SK-N-SH (cell line): ENCODE results near the gene NACC1.

ENCODE experiments used
- NFIC ChIP-seq: IDR thresholded peaks from 2 replicates; pipeline ENCODE4 v1.4.0; 2012; ENCODE audit warnings: borderline replicate concordance
- TAF1 ChIP-seq: IDR thresholded peaks from 2 replicates; pipeline ENCODE4 v1.6.1; 2012; ENCODE audit warnings: low read depth, mild to moderate bottlenecking, low read length, moderate library complexity, borderline replicate concordance
- TF ChIP-seq, protein P1 (sequence below): fragments of 200-600 bp; sonication (generic); IDR thresholded peaks from 2 replicates; pipeline ENCODE4 v1.6.1; 2017; ENCODE audit warnings: antibody characterized with exemption, mild to moderate bottlenecking, moderate library complexity

DNA sequence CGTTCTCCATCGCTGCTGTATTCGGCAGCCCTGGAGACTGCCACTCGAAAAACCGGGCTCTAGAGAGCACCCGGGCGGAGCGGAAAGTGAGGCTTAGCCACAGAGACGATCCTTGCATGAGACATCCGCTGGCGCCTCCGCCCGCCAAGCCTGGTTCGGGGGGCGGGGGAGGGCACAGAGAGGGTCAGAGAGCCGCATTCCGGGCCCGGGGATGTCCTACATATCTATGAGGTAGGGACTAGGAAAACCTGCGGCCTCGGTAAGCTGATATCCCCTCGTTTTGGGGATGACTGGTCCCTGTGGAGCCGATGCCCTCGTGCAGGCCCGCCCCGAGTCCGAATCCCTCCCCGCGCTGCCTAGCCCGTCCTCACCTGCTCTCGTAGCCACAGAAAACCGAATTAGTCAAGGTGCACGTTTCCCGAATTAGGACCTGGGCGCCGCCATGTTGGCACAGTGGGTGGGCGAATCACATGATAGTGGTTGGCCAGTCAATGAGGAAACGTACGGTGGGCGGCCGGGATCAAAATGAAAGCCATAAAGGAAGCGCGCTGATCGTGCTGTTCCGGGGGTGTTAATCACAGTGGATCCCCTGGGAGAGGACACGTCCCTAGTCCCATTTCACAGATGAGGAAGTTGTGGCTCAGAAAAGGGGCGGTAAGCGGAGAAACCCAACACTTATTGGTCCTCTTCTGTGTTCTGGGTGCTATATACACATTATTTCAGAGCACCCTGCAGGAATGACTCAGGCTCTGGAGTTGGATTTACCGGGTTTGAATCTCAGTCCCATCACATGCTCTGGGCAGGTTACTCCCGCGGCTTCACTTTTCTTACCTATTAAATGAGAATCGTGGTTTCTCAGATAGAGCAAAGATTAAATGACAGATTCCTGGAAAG is 1.5 kb upstream of the NACC1 start, which contains the start of gene TRMT1:
- peak; percentile 70 for TF ChIP-seq TAF1
- TF ChIP-seq, protein P1, sequence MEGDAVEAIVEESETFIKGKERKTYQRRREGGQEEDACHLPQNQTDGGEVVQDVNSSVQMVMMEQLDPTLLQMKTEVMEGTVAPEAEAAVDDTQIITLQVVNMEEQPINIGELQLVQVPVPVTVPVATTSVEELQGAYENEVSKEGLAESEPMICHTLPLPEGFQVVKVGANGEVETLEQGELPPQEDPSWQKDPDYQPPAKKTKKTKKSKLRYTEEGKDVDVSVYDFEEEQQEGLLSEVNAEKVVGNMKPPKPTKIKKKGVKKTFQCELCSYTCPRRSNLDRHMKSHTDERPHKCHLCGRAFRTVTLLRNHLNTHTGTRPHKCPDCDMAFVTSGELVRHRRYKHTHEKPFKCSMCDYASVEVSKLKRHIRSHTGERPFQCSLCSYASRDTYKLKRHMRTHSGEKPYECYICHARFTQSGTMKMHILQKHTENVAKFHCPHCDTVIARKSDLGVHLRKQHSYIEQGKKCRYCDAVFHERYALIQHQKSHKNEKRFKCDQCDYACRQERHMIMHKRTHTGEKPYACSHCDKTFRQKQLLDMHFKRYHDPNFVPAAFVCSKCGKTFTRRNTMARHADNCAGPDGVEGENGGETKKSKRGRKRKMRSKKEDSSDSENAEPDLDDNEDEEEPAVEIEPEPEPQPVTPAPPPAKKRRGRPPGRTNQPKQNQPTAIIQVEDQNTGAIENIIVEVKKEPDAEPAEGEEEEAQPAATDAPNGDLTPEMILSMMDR: no peak
- no peak for TF ChIP-seq NFIC
